ENCODE data around the gene GPX1. TPM values are rescaled to one million over a fixed set of nuclear protein-coding genes. Genes with fewer than 3 reads are reported as not detected.

The GPX1 gene
- total RNA-seq, 1 experiment from 2014 or later: 386 TPM

DNA sequence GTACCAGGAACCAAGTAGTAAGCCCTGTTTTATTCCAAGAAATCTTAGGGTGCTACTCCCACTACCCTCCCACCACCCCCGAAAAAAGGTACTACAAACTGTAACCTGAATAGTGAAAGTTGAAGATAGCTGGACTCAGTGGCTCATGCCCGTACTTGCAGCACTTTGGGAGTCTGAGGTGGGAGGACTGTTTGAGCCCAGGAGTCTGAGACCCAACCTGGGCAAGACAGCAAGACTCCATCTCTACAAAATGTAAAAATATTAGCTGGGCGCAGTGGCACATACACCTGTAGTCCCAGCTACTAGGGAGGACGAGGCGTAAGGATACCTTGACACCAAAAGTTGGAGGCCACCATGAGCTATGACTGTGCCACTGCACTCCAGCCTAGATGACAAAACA is 45.7 kb upstream of the GPX1 start:
- H3K4me2 ChIP-seq: no peak overlapping the region
- peaks cover 21% of the 10 kb centered on the region for H3F3A ChIP-seq (ENCODE audit: insufficient read depth, low read depth)
- ChIA-PET POLR2A (ENCODE audit: unreplicated experiment) (no interaction called here), CTCF (no interaction called here)
- no peak for DNase-seq
- intact Hi-C loops (cut with micrococcal nuclease; ENCODE audit: unreplicated experiment): no loop called here
- peaks cover 66% of the 10 kb centered on the region for H4K20me1 ChIP-seq (ENCODE audit: insufficient read depth)
- no peaks in the 10 kb centered on the region for H3K27me3 ChIP-seq (ENCODE audit: insufficient read depth, low read depth)
- no peak overlapping the region for H3K4me3 ChIP-seq
- H3K36me3 ChIP-seq (ENCODE audit: low read depth): no peaks in the 10 kb centered on the region
- H3K9me2 ChIP-seq (ENCODE audit: insufficient read depth): no peaks in the 10 kb centered on the region
- H3K79me2 ChIP-seq (ENCODE audit: low read depth): peaks cover 98% of the 10 kb centered on the region
- H3K4me1 ChIP-seq (replicated peaks; ENCODE audit: insufficient read depth): peaks cover 10% of the 10 kb centered on the region; the same call in 1 of the 2 replicates
- H3K27ac ChIP-seq: no peak overlapping the region
- no peak for TF ChIP-seq EZH2 (IDR thresholded peaks at IDR 0.05; ENCODE audit: low read depth)
- TF ChIP-seq, protein P1, sequence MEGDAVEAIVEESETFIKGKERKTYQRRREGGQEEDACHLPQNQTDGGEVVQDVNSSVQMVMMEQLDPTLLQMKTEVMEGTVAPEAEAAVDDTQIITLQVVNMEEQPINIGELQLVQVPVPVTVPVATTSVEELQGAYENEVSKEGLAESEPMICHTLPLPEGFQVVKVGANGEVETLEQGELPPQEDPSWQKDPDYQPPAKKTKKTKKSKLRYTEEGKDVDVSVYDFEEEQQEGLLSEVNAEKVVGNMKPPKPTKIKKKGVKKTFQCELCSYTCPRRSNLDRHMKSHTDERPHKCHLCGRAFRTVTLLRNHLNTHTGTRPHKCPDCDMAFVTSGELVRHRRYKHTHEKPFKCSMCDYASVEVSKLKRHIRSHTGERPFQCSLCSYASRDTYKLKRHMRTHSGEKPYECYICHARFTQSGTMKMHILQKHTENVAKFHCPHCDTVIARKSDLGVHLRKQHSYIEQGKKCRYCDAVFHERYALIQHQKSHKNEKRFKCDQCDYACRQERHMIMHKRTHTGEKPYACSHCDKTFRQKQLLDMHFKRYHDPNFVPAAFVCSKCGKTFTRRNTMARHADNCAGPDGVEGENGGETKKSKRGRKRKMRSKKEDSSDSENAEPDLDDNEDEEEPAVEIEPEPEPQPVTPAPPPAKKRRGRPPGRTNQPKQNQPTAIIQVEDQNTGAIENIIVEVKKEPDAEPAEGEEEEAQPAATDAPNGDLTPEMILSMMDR (conservative IDR thresholded peaks at IDR 0.05): no peak
- no peaks in the 10 kb centered on the region for H3K9me3 ChIP-seq (ENCODE audit: insufficient read depth, low read depth)
- BruUV-seq (replicated peaks): no TSS peak
- H2AFZ ChIP-seq: no peak overlapping the region

DNA sequence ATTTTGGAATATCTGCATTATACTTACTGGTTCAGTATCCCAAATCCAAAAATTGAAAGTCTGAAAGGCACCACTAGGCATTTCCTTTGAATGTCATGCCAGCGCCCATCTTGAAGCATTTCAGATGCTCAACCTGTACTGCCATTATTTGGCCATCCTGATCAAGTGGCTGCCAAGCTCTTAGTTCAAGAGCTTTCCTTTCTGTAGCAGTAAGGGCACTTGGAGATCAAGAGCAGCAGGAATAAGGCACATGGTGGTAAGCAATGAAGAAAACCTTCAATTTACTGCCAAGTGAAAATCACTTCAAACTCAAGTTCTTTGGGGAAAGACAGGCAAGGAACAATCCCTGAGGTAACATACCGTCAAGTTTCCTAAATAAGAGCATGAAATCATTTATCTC is 43.6 kb upstream of the GPX1 start:
- H3K9me2 ChIP-seq (ENCODE audit: insufficient read depth): no peaks in the 10 kb centered on the region
- ChIA-PET POLR2A (ENCODE audit: unreplicated experiment) (no interaction called here), CTCF (interaction anchor here (0.6 kb wide), 1 partner anchor 53 kb away, joined by 4 read pairs; no protein-coding TSS in a partner anchor)
- no peaks in the 10 kb centered on the region for H3K36me3 ChIP-seq (ENCODE audit: low read depth)
- H3F3A ChIP-seq (ENCODE audit: insufficient read depth, low read depth): peaks cover 16% of the 10 kb centered on the region
- peaks cover 65% of the 10 kb centered on the region for H4K20me1 ChIP-seq (ENCODE audit: insufficient read depth)
- H2AFZ ChIP-seq: no peak overlapping the region
- no TSS peak for BruUV-seq (replicated peaks)
- peaks cover 98% of the 10 kb centered on the region for H3K79me2 ChIP-seq (ENCODE audit: low read depth)
- no peak for DNase-seq
- H3K27ac ChIP-seq: no peak overlapping the region
- no peaks in the 10 kb centered on the region for H3K9me3 ChIP-seq (ENCODE audit: insufficient read depth, low read depth)
- no peaks in the 10 kb centered on the region for H3K27me3 ChIP-seq (ENCODE audit: insufficient read depth, low read depth)
- H3K4me2 ChIP-seq: no peak overlapping the region
- no peak overlapping the region for H3K4me3 ChIP-seq
- H3K4me1 ChIP-seq (replicated peaks; ENCODE audit: insufficient read depth): peaks cover 8% of the 10 kb centered on the region; the same call in 1 of the 2 replicates
- TF ChIP-seq EZH2 (IDR thresholded peaks at IDR 0.05; ENCODE audit: low read depth): no peak
- TF ChIP-seq, protein P1 (conservative IDR thresholded peaks at IDR 0.05): no peak
- intact Hi-C loops (cut with micrococcal nuclease; ENCODE audit: unreplicated experiment): no loop called here

DNA sequence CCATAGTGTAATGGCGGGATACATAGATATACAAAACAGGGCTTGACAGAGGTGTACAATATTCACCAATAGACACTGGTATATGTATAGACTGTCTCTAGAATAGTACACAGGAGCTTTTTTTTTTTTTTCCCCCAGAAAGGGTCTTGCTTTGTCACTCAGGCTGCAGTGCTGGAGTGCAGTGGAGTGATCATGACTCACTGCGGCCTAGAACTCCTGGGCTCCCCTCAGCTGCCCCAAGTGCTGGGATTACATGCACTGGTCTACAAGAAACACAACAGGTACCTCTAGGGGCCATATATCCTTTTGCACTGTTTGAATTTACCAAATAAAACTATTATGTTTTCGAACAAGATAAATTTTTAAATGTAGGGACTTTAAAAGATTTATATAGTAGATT is 41.3 kb upstream of the GPX1 start:
- POLR2A ChIA-PET (ENCODE audit: unreplicated experiment): interaction anchor here (0.5 kb wide), 1 partner anchor 15 kb away, joined by 20 read pairs; no protein-coding TSS in a partner anchor

More for the DNA sequence above, 41.3 kb upstream of the GPX1 start:
- peaks cover 7% of the 10 kb centered on the region; the same call in 1 of the 2 replicates for H3K36me3 ChIP-seq (ENCODE audit: low read depth)
- no peak overlapping the region for H3K4me2 ChIP-seq
- intact Hi-C loops (cut with micrococcal nuclease; ENCODE audit: unreplicated experiment): no loop called here
- peaks cover 51% of the 10 kb centered on the region for H4K20me1 ChIP-seq (ENCODE audit: insufficient read depth)
- no peak for DNase-seq
- no TSS peak for BruUV-seq (replicated peaks)
- CTCF ChIA-PET: interaction anchor here (0.6 kb wide), 1 partner anchor 304 kb away, joined by 6 read pairs; no protein-coding TSS in a partner anchor
- no peaks in the 10 kb centered on the region for H3K4me1 ChIP-seq (replicated peaks; ENCODE audit: insufficient read depth)
- no peak overlapping the region for H3K4me3 ChIP-seq
- no peaks in the 10 kb centered on the region for H3K9me2 ChIP-seq (ENCODE audit: insufficient read depth)
- peaks cover 6% of the 10 kb centered on the region; the same call in 1 of the 2 replicates for H3F3A ChIP-seq (ENCODE audit: insufficient read depth, low read depth)
- H3K27ac ChIP-seq: no peak overlapping the region
- TF ChIP-seq, protein P1 (conservative IDR thresholded peaks at IDR 0.05): no peak
- no peak for TF ChIP-seq EZH2 (IDR thresholded peaks at IDR 0.05; ENCODE audit: low read depth)
- H3K27me3 ChIP-seq (ENCODE audit: insufficient read depth, low read depth): no peaks in the 10 kb centered on the region
- H3K9me3 ChIP-seq (ENCODE audit: insufficient read depth, low read depth): no peaks in the 10 kb centered on the region
- peaks cover 98% of the 10 kb centered on the region for H3K79me2 ChIP-seq (ENCODE audit: low read depth)
- H2AFZ ChIP-seq: no peak overlapping the region

Data from PC-9 (cell line).